Measurements from ENCODE around the gene CNTROB. TPM values are rescaled to one million over a fixed set of nuclear protein-coding genes. Genes with fewer than 3 reads are reported as not detected.
A peak's percentile ranks its signal among the peaks of the same experiment; 100 is the strongest.

The CNTROB gene
- total and polyA plus RNA-seq, 5 experiments from 2014 or later, result 7.6 to 43.0 (median 18.5) TPM

GRCh38 chr17:7997186-7997585 is 65.2 kb downstream of the CNTROB start:
- no peaks in the 10 kb centered on the region for H3K9me3 Mint-ChIP-seq
- POLR2A ChIA-PET, result interaction anchor here (0.6 kb wide), 1 partner anchor 594 kb away, joined by 3 read pairs; no protein-coding TSS in a partner anchor
- DNase-seq, result peak in 5 of 10 donors; percentile 18 to 31 (median 26)

More at GRCh38 chr17:7997186-7997585, 65.2 kb downstream of the CNTROB start:
- ATAC-seq, result peak; percentile 59 to 75
- Mint-ChIP-seq H3K4me1 (peaks cover 4 to 16% (median 7%) of the 10 kb centered on the region in 4 donors), H3K27me3 (peaks cover 16 to 28% (median 25%) of the 10 kb centered on the region in 5 donors), H3K4me3 (no peak overlapping the region), H3K27ac (no peak overlapping the region), H3K36me3 (no peaks in the 10 kb centered on the region)

Other genes with a start within 250 kb of the CNTROB start
- gene TP53, start 244.7 kb upstream of the CNTROB start, total RNA-seq, result 100 to 1,000 TPM; 113 to 116 TPM
- 10 to 100 TPM; 21.7 to 33.0 (median 28.0) TPM for gene TP53, start 244.7 kb upstream of the CNTROB start, polyA plus RNA-seq
- gene WRAP53, start 243.7 kb upstream of the CNTROB start, total RNA-seq, result 10 to 100 TPM in 1 of 2 experiments, 1 to 10 TPM in 1; 9.8 to 11.6 TPM
- 10 to 100 TPM; 10.5 to 14.1 (median 13.9) TPM for gene WRAP53, start 243.7 kb upstream of the CNTROB start, polyA plus RNA-seq
- gene EFNB3, start 227.0 kb upstream of the CNTROB start, total RNA-seq, result not detected
- gene EFNB3, start 227.0 kb upstream of the CNTROB start, polyA plus RNA-seq, result not detected
- not detected for gene DNAH2, start 214.5 kb upstream of the CNTROB start, total RNA-seq
- gene DNAH2, start 214.5 kb upstream of the CNTROB start, polyA plus RNA-seq, result not detected
- gene KDM6B, start 98.0 kb upstream of the CNTROB start, total RNA-seq, result 100 to 1,000 TPM; 113 TPM
- 1 to 10 TPM in 2 of 3 donors, under 1 TPM in 1; 0.28 to 1.2 (median 1.0) TPM for gene KDM6B, start 98.0 kb upstream of the CNTROB start, polyA plus RNA-seq
- gene TMEM88, start 77.1 kb upstream of the CNTROB start, total RNA-seq, result 1 to 10 TPM; 6.9 to 7.2 TPM
- not detected for gene TMEM88, start 77.1 kb upstream of the CNTROB start, polyA plus RNA-seq
- gene NAA38, start 74.6 kb upstream of the CNTROB start, total RNA-seq, result 10 to 100 TPM; 16.0 to 24.1 TPM
- gene NAA38, start 74.6 kb upstream of the CNTROB start, polyA plus RNA-seq, result 100 to 1,000 TPM; 125 to 169 (median 152) TPM
- gene CYB5D1, start 74.2 kb upstream of the CNTROB start, total RNA-seq, result 1 to 10 TPM; 8.5 to 9.8 TPM
- gene CYB5D1, start 74.2 kb upstream of the CNTROB start, polyA plus RNA-seq, result 1 to 10 TPM; 3.5 to 6.0 (median 5.1) TPM
- 100 to 1,000 TPM; 277 to 281 TPM for gene CHD3, start 43.4 kb upstream of the CNTROB start, total RNA-seq
- gene CHD3, start 43.4 kb upstream of the CNTROB start, polyA plus RNA-seq, result 10 to 100 TPM in 2 of 3 donors, 1 to 10 TPM in 1; 4.3 to 29.2 (median 15.5) TPM
- 1 to 10 TPM; 7.8 to 9.4 TPM for gene RNF227, start 15.9 kb upstream of the CNTROB start, total RNA-seq
- gene RNF227, start 15.9 kb upstream of the CNTROB start, polyA plus RNA-seq, result 1 to 10 TPM in 2 of 3 donors, under 1 TPM in 1; 0.65 to 4.8 (median 2.4) TPM
- 10 to 100 TPM; 16.1 to 19.4 TPM for gene KCNAB3, start 2.4 kb upstream of the CNTROB start, total RNA-seq
- gene KCNAB3, start 2.4 kb upstream of the CNTROB start, polyA plus RNA-seq, result under 1 TPM in 2 of 3 donors, not detected in 1; 0.44 to 0.80 TPM
- 100 to 1,000 TPM in 1 of 2 experiments, 10 to 100 TPM in 1; 93.4 to 120 TPM for gene TRAPPC1, start 260 bp upstream of the CNTROB start, total RNA-seq
- gene TRAPPC1, start 260 bp upstream of the CNTROB start, polyA plus RNA-seq, result 100 to 1,000 TPM; 199 to 219 (median 205) TPM
- gene GUCY2D, start 70.4 kb downstream of the CNTROB start, total RNA-seq, result not detected
- gene GUCY2D, start 70.4 kb downstream of the CNTROB start, polyA plus RNA-seq, result under 1 TPM in 1 of 3 donors, not detected in 2; 0.17 TPM
- not detected for gene ALOX15B, start 106.9 kb downstream of the CNTROB start, total RNA-seq
- gene ALOX15B, start 106.9 kb downstream of the CNTROB start, polyA plus RNA-seq, result not detected
- gene ALOX12B, start 155.5 kb downstream of the CNTROB start, total RNA-seq, result 1 to 10 TPM in 1 of 2 experiments, under 1 TPM in 1; 0.80 to 1.5 TPM
- 1 to 10 TPM in 2 of 3 donors, under 1 TPM in 1; 0.82 to 2.3 (median 1.7) TPM for gene ALOX12B, start 155.5 kb downstream of the CNTROB start, polyA plus RNA-seq
- under 1 TPM; 0.18 to 0.52 TPM for gene ALOXE3, start 186.3 kb downstream of the CNTROB start, total RNA-seq
- gene ALOXE3, start 186.3 kb downstream of the CNTROB start, polyA plus RNA-seq, result under 1 TPM in 1 of 3 donors, not detected in 2; 0.13 TPM
- gene HES7, start 191.9 kb downstream of the CNTROB start, total RNA-seq, result under 1 TPM in 1 of 2 experiments, not detected in 1; 0.30 TPM
- gene HES7, start 191.9 kb downstream of the CNTROB start, polyA plus RNA-seq, result not detected
- 100 to 1,000 TPM; 148 to 153 TPM for gene PER1, start 220.2 kb downstream of the CNTROB start, total RNA-seq
- 10 to 100 TPM in 2 of 3 donors, 1 to 10 TPM in 1; 6.1 to 11.4 (median 10.7) TPM for gene PER1, start 220.2 kb downstream of the CNTROB start, polyA plus RNA-seq
- 100 to 1,000 TPM; 219 to 238 TPM for gene VAMP2, start 230.7 kb downstream of the CNTROB start, total RNA-seq
- gene VAMP2, start 230.7 kb downstream of the CNTROB start, polyA plus RNA-seq, result 10 to 100 TPM; 50.4 to 84.2 (median 64.4) TPM
- 10 to 100 TPM; 17.2 to 19.4 TPM for gene TMEM107, start 244.2 kb downstream of the CNTROB start, total RNA-seq
- 10 to 100 TPM; 36.4 to 55.3 (median 41.9) TPM for gene TMEM107, start 244.2 kb downstream of the CNTROB start, polyA plus RNA-seq